Coronary artery (tissue), 2 donors: ENCODE results near the gene CC2D1B.

Source experiments
- DNase-seq: peaks from one replicate; pipeline ENCODE4 v3.0.0-alpha.2; 2017; ENCODE audit warnings: low spot score
- H3K27ac ChIP-seq, 2 donors: fragments of 200-600 bp; sonication (generic); one replicate each; pipeline ENCODE4 v1.5.1; 2016 to 2019
- H3K4me3 ChIP-seq: fragments of 200-600 bp; sonication (generic); 2 replicates; pipeline ENCODE4 v1.5.1; 2016; ENCODE audit warnings: mild to moderate bottlenecking, moderate library complexity
- CTCF ChIP-seq: fragments of 200-600 bp; sonication (generic); IDR thresholded peaks from one replicate; pipeline ENCODE4 v1.5.1; 2019; ENCODE audit warnings: antibody characterized with exemption

The CC2D1B gene

DNA sequence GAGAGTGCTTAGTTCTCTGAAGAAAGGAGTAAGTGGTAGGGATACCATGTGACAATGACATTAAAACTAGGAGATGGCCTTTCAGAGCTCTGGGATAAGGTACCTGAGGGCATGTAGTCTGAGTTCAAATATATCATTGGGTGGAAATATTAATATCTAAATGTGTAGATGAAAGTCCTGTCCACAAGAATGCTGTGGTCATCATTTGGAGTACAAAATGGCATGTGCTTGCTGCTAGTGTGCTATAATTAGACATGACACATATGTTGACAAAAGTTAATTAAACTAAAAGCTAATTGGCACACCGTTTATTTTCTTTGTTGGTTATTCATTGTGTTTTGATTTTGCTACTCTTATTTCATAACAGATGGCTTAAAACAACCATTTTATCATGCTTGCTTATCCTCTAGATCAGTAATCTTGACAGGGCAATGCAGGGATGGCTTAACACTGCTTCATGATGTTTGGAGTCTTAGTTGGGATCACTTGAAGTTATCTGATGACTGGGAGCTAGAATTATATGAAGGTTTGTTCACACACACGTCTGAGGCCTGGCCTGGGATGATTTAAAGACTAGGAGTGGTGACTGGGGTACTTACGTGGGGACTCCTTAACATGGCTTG lies 31.0 kb downstream of the CC2D1B start:
- no peak overlapping the region for H3K27ac ChIP-seq
- H3K4me3 ChIP-seq, result no peak overlapping the region
- no peak for TF ChIP-seq CTCF
- no peak for DNase-seq

- Histone ChIP-seq H3K27ac (no peak overlapping the region), H3K4me3 (no peak overlapping the region)
- TF ChIP-seq CTCF, result no peak
- no peak for DNase-seq
Measured at GRCh38 chr1:52332411-52332810, 33.6 kb downstream of the CC2D1B start.

DNA sequence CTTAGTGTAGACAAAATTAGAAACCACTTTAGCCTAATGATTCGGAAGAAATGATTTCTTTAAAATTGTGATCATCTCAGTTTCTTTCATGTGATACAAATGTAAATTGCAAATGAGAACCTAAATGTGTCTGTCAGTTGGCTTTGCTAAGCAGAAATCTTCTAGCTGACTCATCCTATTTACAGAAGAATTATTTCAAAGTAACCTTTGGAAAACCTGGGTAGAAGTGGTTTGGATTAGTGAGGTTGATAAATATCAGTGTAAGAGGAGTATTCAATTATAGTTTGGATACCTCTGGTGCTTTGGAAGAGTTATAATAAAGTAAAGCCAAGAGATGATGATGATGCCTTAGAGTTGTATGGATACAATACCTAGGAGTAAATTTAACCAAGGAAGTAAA lies 37.4 kb downstream of the CC2D1B start:
- H3K4me3 ChIP-seq, result no peak overlapping the region
- H3K27ac ChIP-seq, result no peak overlapping the region
- TF ChIP-seq CTCF, result no peak
- DNase-seq, result no peak

GRCh38 chr1:52325786-52326185 lies 40.2 kb downstream of the CC2D1B start:
- Histone ChIP-seq H3K27ac (no peak overlapping the region), H3K4me3 (no peak overlapping the region)
- DNase-seq, result no peak
- TF ChIP-seq CTCF, result no peak

GRCh38 chr1:52323731-52324130 lies 42.3 kb downstream of the CC2D1B start:
- H3K4me3 ChIP-seq, result no peak overlapping the region
- no peak for DNase-seq
- no peak overlapping the region for H3K27ac ChIP-seq
- TF ChIP-seq CTCF, result no peak

- no peak for DNase-seq
- no peak for TF ChIP-seq CTCF
- no peak overlapping the region for H3K4me3 ChIP-seq
- H3K27ac ChIP-seq, result no peak overlapping the region
Measured at GRCh38 chr1:52321061-52321460, 44.9 kb downstream of the CC2D1B start.

DNA sequence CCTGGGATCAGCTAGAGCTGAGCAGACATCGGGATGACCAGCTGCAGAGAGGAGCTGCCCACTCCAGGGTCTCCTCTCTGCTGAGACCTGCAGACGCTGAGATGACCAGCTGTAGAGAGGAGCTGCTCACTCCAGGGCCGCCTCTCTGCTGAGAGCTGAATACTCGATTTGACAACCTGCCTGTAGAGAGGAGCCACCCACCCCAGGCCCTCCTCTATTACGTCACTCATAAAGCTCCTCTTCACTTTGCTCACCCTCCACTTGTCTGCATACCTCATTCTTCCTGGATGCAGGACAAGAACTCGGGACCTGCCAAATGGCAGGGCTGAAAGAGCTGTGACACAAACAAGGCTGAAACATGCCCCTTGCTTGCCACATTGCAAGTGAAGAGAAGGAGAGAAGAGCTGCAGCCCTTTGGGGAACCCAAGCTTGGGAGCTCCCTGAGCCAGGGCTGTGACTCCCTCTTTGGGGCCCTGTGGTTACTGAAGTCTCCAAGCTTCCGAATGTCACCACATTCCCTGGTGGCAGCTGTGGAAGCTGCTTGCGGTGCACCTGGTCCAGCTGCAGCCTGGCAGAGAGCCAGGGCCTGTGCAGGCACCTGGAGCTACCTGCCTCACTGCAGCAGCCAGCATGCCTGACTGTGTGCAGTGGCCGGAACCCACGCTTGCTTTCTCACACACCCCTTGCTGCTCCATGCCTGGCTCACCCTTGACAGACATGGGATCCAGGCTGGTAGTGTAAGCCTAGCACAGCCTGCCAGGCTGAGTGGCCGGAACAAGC lies 59.6 kb downstream of the CC2D1B start:
- DNase-seq, result no peak
- no peak for TF ChIP-seq CTCF
- no peak overlapping the region for H3K27ac ChIP-seq
- no peak overlapping the region for H3K4me3 ChIP-seq
